Kidney (tissue), 14 donors: ENCODE results near the gene ZNF644. TPM values are rescaled to one million over a fixed set of nuclear protein-coding genes. Genes with fewer than 3 reads are reported as not detected.

Source experiments
- DNase-seq, 5 donors: peaks; one replicate each; pipeline ENCODE4 v3.0.0-alpha.2; 2013 to 2020
- FAIRE-seq: peaks from 2 replicates; lab custom pipeline; 2012; peaks lifted over from hg19 to GRCh38; lab: Jason Lieb, UNC
- H3K27ac ChIP-seq, 2 donors: one replicate each; pipeline ENCODE4 v1.7.0; 2013; ENCODE audit warnings: low read depth in 2 of 2, low read length in 2 of 2, inconsistent platforms in 1 of 2
- H3K27me3 ChIP-seq: one replicate; pipeline ENCODE4 v1.7.1; 2013; ENCODE audit warnings: low read length, inconsistent platforms; ENCODE audit not compliant: control insufficient read depth, insufficient read depth
- H3K36me3 ChIP-seq, 3 donors: one replicate each; pipeline versions ENCODE4 v1.7.0 to v1.7.1; 2013; ENCODE audit warnings: low read length in 3 of 3, control low read depth in 1 of 3, inconsistent platforms in 1 of 3; ENCODE audit not compliant: insufficient read depth in 3 of 3, control insufficient read depth in 2 of 3
- H3K4me1 ChIP-seq, 3 donors: one replicate each; pipeline versions ENCODE4 v1.7.0 to v1.7.1; 2013; ENCODE audit warnings: low read length in 3 of 3, inconsistent platforms in 1 of 3, low read depth in 1 of 3; ENCODE audit not compliant: control insufficient read depth in 2 of 3, insufficient read depth in 2 of 3
- H3K4me3 ChIP-seq, 3 donors: one replicate each; pipeline versions ENCODE4 v1.7.0 to v1.8.1; 2013; ENCODE audit warnings: low read length in 3 of 3, control low read depth in 1 of 3, inconsistent platforms in 1 of 3
- H3K9ac ChIP-seq, 3 donors: one replicate each; pipeline versions ENCODE4 v1.7.0 to v1.7.1; 2013; ENCODE audit warnings: low read length in 3 of 3, control low read depth in 1 of 3, inconsistent platforms in 1 of 3
- H3K9me3 ChIP-seq, 3 donors: one replicate each; pipeline versions ENCODE4 v1.7.0 to v1.7.1; 2013; ENCODE audit warnings: low read length in 3 of 3, control low read depth in 1 of 3, inconsistent platforms in 1 of 3; ENCODE audit not compliant: control insufficient read depth in 2 of 3, insufficient read depth in 1 of 3
- CTCF ChIP-seq: IDR thresholded peaks from 3 replicates; pipeline ENCODE4 v1.5.1; 2012; ENCODE audit warnings: mild to moderate bottlenecking, moderate library complexity, borderline replicate concordance; ENCODE audit not compliant: insufficient read depth; ENCODE audit errors: extremely low read depth
- intact Hi-C: fragments of 100-400 bp; cut with DNase I; formaldehyde crosslinking; loops from one replicate; pipeline ENCODE4 v1.11.1; 2022
- polyA plus RNA-seq: library from polyadenylated mRNA; stranded (reverse); fragments of 350-450 nt; fragmentation: Illumina TruSeq; extraction: RNeasy Lipid Tissue Mini Kit (QIAGEN cat#74804); gene quantifications from one replicate; pipeline ENCODE4 v1.2.3, GENCODE V29; 2014; ENCODE audit warnings: low read depth, low replicate concordance; ENCODE audit not compliant: insufficient read depth
- total RNA-seq: library from RNA; stranded (reverse); fragmentation: NEBNext Ultra II Directional; extraction: Animal tissue kit (Norgen Biotek cat#: 25700); gene quantifications from one replicate; pipeline ENCODE4 v1.2.1, GENCODE V29; 2021
- donor health status: control.
- donor health status: control.
- donor health status: control.
- donor health status: control.
- donor health status: control.
- donor health status: DM: yes; HTN: yes; CAD: no.
- donor health status: Normal renal cell carcinoma (clear cell type).

The ZNF644 gene
- total and polyA plus RNA-seq, 2 donors from 2014 or later = 10.5 to 60.4 TPM

GRCh38 chr1:90876101-90876500, 145.7 kb downstream of the ZNF644 start:
- Histone ChIP-seq H3K9ac (no peak overlapping the region), H3K27ac (no peak overlapping the region), H3K4me3 (no peak overlapping the region), H3K9me3 (peaks cover 0 to 10% (median 0%) of the 10 kb centered on the region in 3 donors), H3K36me3 (no peaks in the 10 kb centered on the region), H3K4me1 (no peaks in the 10 kb centered on the region), H3K27me3 (no peaks in the 10 kb centered on the region)
- intact Hi-C loops = no loop called here
- DNase-seq (no peak), FAIRE-seq (no peak)
- no peak for TF ChIP-seq CTCF
